Ovary (tissue), 9 donors: Measurements from ENCODE around the gene SPEF2. TPM values are rescaled to one million over a fixed set of nuclear protein-coding genes. Genes with fewer than 3 reads are reported as not detected.
"Not testable (repeated sequence)": the region's sequence is repeated elsewhere in the genome, so short reads cannot be mapped to it uniquely, and the experiment has no call there.

ENCODE experiments used
- DNase-seq, 5 donors: peaks; one replicate each; pipeline ENCODE4 v3.0.0-alpha.2; 2019 to 2020
- H3K27ac ChIP-seq, 2 donors: fragments of 200-600 bp; one replicate each; pipeline versions ENCODE4 v1.5.1 to v1.8.0; 2019 to 2022
- H3K27me3 ChIP-seq: fragments of 200-600 bp; one replicate; pipeline ENCODE4 v1.8.0; 2022
- H3K36me3 ChIP-seq: fragments of 200-600 bp; sonication (generic); one replicate; pipeline ENCODE4 v1.5.1; 2019
- H3K4me1 ChIP-seq: one replicate; pipeline ENCODE4 v1.8.1; 2013; ENCODE audit warnings: mild to moderate bottlenecking, moderate library complexity; ENCODE audit not compliant: insufficient read depth
- H3K4me3 ChIP-seq: fragments of 200-600 bp; sonication (generic); one replicate; pipeline ENCODE4 v1.5.1; 2017
- H3K9me3 ChIP-seq, 2 donors: fragments of 200-600 bp in 1 of 2; sonication (generic) in 1 of 2; one replicate each; pipeline versions ENCODE4 v1.5.1 to v1.8.1; 2013 to 2019; ENCODE audit warnings: mild to moderate bottlenecking in 1 of 2, moderate library complexity in 1 of 2
- EP300 ChIP-seq: sonication (generic); formaldehyde crosslinking; IDR thresholded peaks from one replicate; pipeline ENCODE4 v1.6.1; 2017; ENCODE audit warnings: antibody characterized with exemption
- POLR2A ChIP-seq: fragments of 450-650 bp; IDR thresholded peaks from one replicate; pipeline ENCODE4 v1.6.1; 2017; ENCODE audit warnings: antibody characterized with exemption, mild to moderate bottlenecking, moderate library complexity
- WGBS, 3 donors: extraction: QIAGEN DNeasy Blood & Tissue Kit in 1 of 3; methylation state at CpG; one replicate each; pipeline versions ENCODE4 v1.1.5 to v1.1.7; 2013 to 2017; 5-methylcytosine and 5-hydroxymethylcytosine counted together
- intact Hi-C, 4 donors: fragments of 100-400 bp; cut with DNase I; formaldehyde crosslinking; loops; one replicate each; pipeline versions ENCODE4 v1.11.0 to v1.15.1; 2022 to 2023
- polyA plus RNA-seq, 2 donors: library from polyadenylated mRNA; stranded (reverse); fragments of 200-250 nt in 1 of 2; fragments of 350-450 nt in 1 of 2; fragmentation: Illumina TruSeq in 1 of 2; extraction: RNeasy Lipid Tissue Mini Kit (QIAGEN cat#74804) in 1 of 2; gene quantifications; one replicate each; pipeline ENCODE4 v1.2.3, GENCODE V29; 2013 to 2014
- total RNA-seq, 7 donors: library from RNA; depleted of rRNA in 2 of 7; stranded (reverse); fragments of >200 nt in 2 of 7; fragmentation: NEBNext Ultra II Directional in 3 of 7; extraction: Animal tissue kit (Norgen Biotek cat#: 25700) in 3 of 7; gene quantifications; one replicate each; pipeline versions ENCODE4 v1.1.0 to v1.2.4, GENCODE V29; 2016 to 2023
- TF ChIP-seq, protein P1 (sequence below), 3 donors: fragments of 450-650 bp in 2 of 3; fragments of 200-600 bp in 1 of 3; IDR thresholded peaks; one replicate each; pipeline versions ENCODE4 v1.5.1 to v1.8.0; 2016 to 2022; ENCODE audit warnings: antibody characterized with exemption in 3 of 3, mild to moderate bottlenecking in 1 of 3
- donor health status: DM: no; HTN: no; CAD: no; lungs with moderate emphysema.
- donor health status: DM: no; HTN: no; CAD: no.
- donor health status: Bipolar disorder and iron deficiency.
- donor health status: DM: yes; HTN: yes; CAD: no.
- donor health status: DM: no; HTN: no; CAD: no.
- donor health status: DM: yes; HTN: yes; CAD: no.

The SPEF2 gene
- total and polyA plus RNA-seq, 9 donors, result 4.2 to 31.8 (median 9.0) TPM

DNA sequence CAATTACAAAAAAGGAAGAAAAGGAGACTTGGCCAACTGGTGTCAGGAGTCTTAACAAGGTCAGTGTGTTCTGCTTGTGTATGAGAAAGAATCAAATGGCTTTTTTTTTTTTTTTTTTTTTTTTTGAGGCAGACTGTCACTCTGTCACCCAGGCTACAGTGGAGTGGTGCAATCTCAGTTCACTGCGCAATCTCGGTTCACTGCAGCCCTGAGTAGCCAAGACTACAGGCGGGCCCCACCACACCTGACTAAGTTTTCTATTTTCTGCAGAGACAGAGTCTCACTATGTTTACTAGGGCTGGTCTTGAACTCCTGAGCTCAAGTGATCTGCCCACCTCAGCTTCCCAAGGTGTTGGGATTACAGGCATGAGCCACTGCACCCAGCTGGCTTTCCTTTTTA is 236.0 kb downstream of the SPEF2 start:
- no peak overlapping the region for H3K27ac ChIP-seq
- H3K9me3 ChIP-seq, result no peaks in the 10 kb centered on the region
- no peak overlapping the region for H3K4me3 ChIP-seq
- TF ChIP-seq, protein P1, sequence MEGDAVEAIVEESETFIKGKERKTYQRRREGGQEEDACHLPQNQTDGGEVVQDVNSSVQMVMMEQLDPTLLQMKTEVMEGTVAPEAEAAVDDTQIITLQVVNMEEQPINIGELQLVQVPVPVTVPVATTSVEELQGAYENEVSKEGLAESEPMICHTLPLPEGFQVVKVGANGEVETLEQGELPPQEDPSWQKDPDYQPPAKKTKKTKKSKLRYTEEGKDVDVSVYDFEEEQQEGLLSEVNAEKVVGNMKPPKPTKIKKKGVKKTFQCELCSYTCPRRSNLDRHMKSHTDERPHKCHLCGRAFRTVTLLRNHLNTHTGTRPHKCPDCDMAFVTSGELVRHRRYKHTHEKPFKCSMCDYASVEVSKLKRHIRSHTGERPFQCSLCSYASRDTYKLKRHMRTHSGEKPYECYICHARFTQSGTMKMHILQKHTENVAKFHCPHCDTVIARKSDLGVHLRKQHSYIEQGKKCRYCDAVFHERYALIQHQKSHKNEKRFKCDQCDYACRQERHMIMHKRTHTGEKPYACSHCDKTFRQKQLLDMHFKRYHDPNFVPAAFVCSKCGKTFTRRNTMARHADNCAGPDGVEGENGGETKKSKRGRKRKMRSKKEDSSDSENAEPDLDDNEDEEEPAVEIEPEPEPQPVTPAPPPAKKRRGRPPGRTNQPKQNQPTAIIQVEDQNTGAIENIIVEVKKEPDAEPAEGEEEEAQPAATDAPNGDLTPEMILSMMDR (IDR thresholded peaks at IDR 0.05), result no peak
- TF ChIP-seq POLR2A (no peak), EP300 (no peak)
- no peaks in the 10 kb centered on the region for H3K27me3 ChIP-seq
- no peaks in the 10 kb centered on the region for H3K36me3 ChIP-seq
- WGBS, 3 donors, result 67 to 76% (median 74%) methylated on average over 3 of the region's 3 CpGs
- peaks cover 16% of the 10 kb centered on the region for H3K4me1 ChIP-seq
- DNase-seq, result peak in 4 of 5 donors; percentile 12 to 31 (median 26)
- intact Hi-C loops, result no loop called here

DNA sequence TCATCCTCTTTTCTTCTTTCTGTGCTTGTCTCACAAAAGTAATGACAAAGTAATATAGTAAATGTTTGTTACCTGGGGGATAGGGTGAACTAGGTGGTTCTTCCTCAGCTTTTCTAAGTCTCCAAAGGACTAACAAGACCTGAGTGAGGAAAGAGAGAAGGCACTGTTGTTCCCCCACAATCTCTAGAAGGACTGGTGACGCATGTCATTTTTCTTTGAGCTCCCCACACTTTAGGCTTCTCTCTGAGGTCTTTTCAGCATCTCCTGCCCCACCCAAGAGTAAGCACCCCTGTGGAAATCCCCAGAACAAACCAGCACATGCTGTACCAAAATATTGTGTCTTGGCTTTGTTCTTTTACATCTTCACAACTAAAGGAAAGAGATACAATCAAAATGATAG is 236.6 kb downstream of the SPEF2 start:
- intact Hi-C loops, result no loop called here
- no peak for DNase-seq
- H3K36me3 ChIP-seq, result no peaks in the 10 kb centered on the region
- no peak for TF ChIP-seq POLR2A
- TF ChIP-seq, protein P1 (IDR thresholded peaks at IDR 0.05), result no peak
- TF ChIP-seq EP300, result no peak
- H3K4me1 ChIP-seq, result peaks cover 16% of the 10 kb centered on the region
- no peaks in the 10 kb centered on the region for H3K9me3 ChIP-seq
- H3K27me3 ChIP-seq, result no peaks in the 10 kb centered on the region
- H3K27ac ChIP-seq, result no peak overlapping the region
- 90 to 92% (median 90%) methylated on average over 1 of the region's 1 CpG for WGBS, 3 donors
- H3K4me3 ChIP-seq, result no peak overlapping the region

DNA sequence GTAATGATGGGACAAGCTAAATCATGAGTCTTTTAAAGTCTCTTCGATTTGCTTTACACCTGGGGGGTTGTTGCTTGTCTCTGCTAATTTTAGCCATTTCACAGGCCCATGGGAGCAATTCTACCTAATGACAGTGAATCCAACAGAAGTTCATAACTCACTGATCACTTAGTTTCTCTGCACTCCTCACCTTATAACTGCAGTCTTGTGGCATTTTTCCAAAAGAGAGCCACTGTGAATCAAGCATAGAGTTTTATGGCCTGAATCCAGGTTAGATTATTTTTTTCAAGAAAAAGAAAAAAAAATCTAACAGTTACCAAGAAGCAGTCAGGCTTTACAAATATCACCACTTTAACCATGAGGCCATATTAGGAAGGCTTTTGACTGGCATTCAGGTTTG is 237.5 kb downstream of the SPEF2 start:
- no peak for DNase-seq
- no peaks in the 10 kb centered on the region for H3K36me3 ChIP-seq
- no peak overlapping the region for H3K4me3 ChIP-seq
- WGBS, 3 donors, result 43 to 53% (median 51%) methylated on average over 1 of the region's 1 CpG
- H3K27ac ChIP-seq, result no peak overlapping the region
- H3K4me1 ChIP-seq, result peaks cover 16% of the 10 kb centered on the region
- no peaks in the 10 kb centered on the region for H3K9me3 ChIP-seq
- TF ChIP-seq, protein P1 (IDR thresholded peaks at IDR 0.05), result no peak
- TF ChIP-seq EP300 (no peak), POLR2A (no peak)
- H3K27me3 ChIP-seq, result no peaks in the 10 kb centered on the region
- intact Hi-C loops, result no loop called here

DNA sequence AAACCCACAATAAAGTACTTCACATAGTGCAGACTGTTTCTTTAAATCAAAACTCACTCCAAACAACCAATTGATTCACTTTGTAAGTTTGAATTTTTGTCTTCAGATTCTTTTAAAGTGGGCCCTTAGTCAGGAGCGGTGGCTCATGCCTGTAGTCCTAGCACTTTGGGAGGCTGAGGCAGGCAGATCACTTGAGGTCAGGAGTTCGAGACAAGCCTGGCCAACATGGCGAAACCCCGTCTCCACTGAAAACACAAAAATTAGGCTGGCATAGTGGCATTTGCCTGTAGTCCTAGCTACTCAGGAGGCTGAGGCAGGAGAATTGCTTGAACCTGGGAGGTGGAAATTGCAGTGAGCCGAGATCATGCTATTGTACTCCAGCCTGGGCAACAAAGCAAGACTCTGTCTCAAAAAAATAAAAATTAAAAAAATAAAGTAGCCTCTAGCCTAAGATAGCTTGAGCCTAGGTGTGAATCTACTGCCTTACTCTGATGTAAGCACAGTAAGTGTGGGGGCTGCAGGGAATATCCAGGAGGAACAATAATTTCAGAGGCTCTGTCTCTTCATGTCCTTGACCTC is 238.6 kb downstream of the SPEF2 start:
- intact Hi-C loops, H3K9me3 ChIP-seq, H3K27ac ChIP-seq, H3K4me3 ChIP-seq, H3K27me3 ChIP-seq, DNase-seq, H3K36me3 ChIP-seq: not testable (repeated sequence)
- peaks cover 12% of the 10 kb centered on the region for H3K4me1 ChIP-seq
- 94 to 96% (median 94%) methylated on average over 5 of the region's 5 CpGs for WGBS, 3 donors

DNA sequence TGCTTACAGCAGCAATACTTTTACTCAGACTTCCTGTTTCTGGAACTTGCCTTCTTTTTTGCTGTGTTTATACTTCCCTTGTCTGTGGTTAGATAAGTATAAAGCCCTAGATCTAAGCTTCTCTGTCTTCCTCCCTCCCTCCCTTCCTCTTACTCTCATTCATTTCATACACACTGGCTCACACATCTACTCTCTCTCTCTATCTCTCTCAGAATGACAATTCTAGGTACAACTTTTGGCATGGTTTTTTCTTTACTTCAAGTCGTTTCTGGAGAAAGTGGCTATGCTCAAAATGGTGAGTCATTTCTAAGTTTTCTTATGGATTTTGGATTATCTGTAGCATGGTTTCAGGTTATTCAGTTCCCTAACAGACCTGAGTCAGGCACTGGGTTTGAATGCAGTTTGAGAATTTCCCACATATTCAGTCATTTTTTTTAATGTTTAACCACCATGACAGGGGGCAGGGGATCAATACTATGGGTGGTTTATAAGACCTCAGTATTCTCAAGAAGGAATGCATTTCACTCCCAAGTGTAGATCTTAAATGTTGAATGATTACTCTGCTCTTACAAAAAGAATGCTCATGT is 239.2 kb downstream of the SPEF2 start, which contains the start of gene IL7R:
TSS of gene IL7R (plus strand) at position 127 of the 587 bp plus-strand sequence. CDS start at position 214, 87 bp downstream.
- intact Hi-C loops, result no loop called here
- Histone ChIP-seq H3K36me3 (no peaks in the 10 kb centered on the region), H3K27ac (no peak within 1 kb of the TSS), H3K4me3 (no peak within 1 kb of the TSS), H3K9me3 (no peaks in the 10 kb centered on the region), H3K27me3 (no peaks in the 10 kb centered on the region), H3K4me1 (peaks cover 10% of the 10 kb centered on the region)
- 2 to 7% (median 5%) methylated on average over 1 of the region's 1 CpG for WGBS, 3 donors
- DNase-seq, result no peak
- no peak for TF ChIP-seq EP300
- TF ChIP-seq, protein P1 (IDR thresholded peaks at IDR 0.05), result no peak
- TF ChIP-seq POLR2A, result no peak
